ENCODE data around the gene COL4A1. TPM values are rescaled to one million over a fixed set of nuclear protein-coding genes. Genes with fewer than 3 reads are reported as not detected.
A peak's percentile ranks its signal among the peaks of the same experiment; 100 is the strongest.

The COL4A1 gene
- total RNA-seq, 1 donor from 2014 or later = 5,210 TPM

- peaks cover 94% of the 10 kb centered on the region for H3K4me1 Mint-ChIP-seq (ENCODE audit: low read depth)
- DNase-seq (ENCODE audit: low spot score) = no peak
Observed at GRCh38 chr13:110276553-110276950, 30.4 kb downstream of the COL4A1 start.

GRCh38 chr13:110275931-110276552 lies 30.9 kb downstream of the COL4A1 start:
- no peaks in the 10 kb centered on the region for H3K9me3 Mint-ChIP-seq (ENCODE audit: low read depth)
- DNase-seq (ENCODE audit: low spot score) = no peak
- no peak overlapping the region for H3K4me3 Mint-ChIP-seq (ENCODE audit: unreplicated experiment)
- H3K27ac Mint-ChIP-seq (ENCODE audit: unreplicated experiment) = peak overlapping the region; percentile 43
- no peaks in the 10 kb centered on the region for H3K27me3 Mint-ChIP-seq (ENCODE audit: low read depth)
- H3K4me1 Mint-ChIP-seq (ENCODE audit: low read depth) = peaks cover 94% of the 10 kb centered on the region
- TF ChIP-seq CTCF (IDR thresholded peaks at IDR 0.05) = no peak
- H3K36me3 Mint-ChIP-seq (ENCODE audit: low read depth) = peaks cover 26% of the 10 kb centered on the region

More at GRCh38 chr13:110276553-110276950, 30.4 kb downstream of the COL4A1 start:
- peaks cover 24% of the 10 kb centered on the region for H3K36me3 Mint-ChIP-seq (ENCODE audit: low read depth)
- no peak for TF ChIP-seq CTCF (IDR thresholded peaks at IDR 0.05)
- H3K27me3 Mint-ChIP-seq (ENCODE audit: low read depth) = no peaks in the 10 kb centered on the region
- no peaks in the 10 kb centered on the region for H3K9me3 Mint-ChIP-seq (ENCODE audit: low read depth)
- peak overlapping the region; percentile 43 for H3K27ac Mint-ChIP-seq (ENCODE audit: unreplicated experiment)
- no peak overlapping the region for H3K4me3 Mint-ChIP-seq (ENCODE audit: unreplicated experiment)

GRCh38 chr13:110274687-110275086 lies 32.3 kb downstream of the COL4A1 start:
- no peak overlapping the region for H3K4me3 Mint-ChIP-seq (ENCODE audit: unreplicated experiment)
- H3K27ac Mint-ChIP-seq (ENCODE audit: unreplicated experiment) = peak overlapping the region; percentile 72
- peaks cover 94% of the 10 kb centered on the region for H3K4me1 Mint-ChIP-seq (ENCODE audit: low read depth)

GRCh38 chr13:110273254-110273653 lies 33.7 kb downstream of the COL4A1 start:
- Mint-ChIP-seq H3K4me3 (ENCODE audit: unreplicated experiment) (no peak overlapping the region), H3K9me3 (ENCODE audit: low read depth) (no peaks in the 10 kb centered on the region), H3K27me3 (ENCODE audit: low read depth) (no peaks in the 10 kb centered on the region), H3K36me3 (ENCODE audit: low read depth) (peaks cover 24% of the 10 kb centered on the region), H3K27ac (ENCODE audit: unreplicated experiment) (peak overlapping the region; percentile 74), H3K4me1 (ENCODE audit: low read depth) (peaks cover 90% of the 10 kb centered on the region)
- no peak for DNase-seq (ENCODE audit: low spot score)
- TF ChIP-seq CTCF (IDR thresholded peaks at IDR 0.05) = no peak

More at GRCh38 chr13:110274687-110275086, 32.3 kb downstream of the COL4A1 start:
- no peaks in the 10 kb centered on the region for H3K27me3 Mint-ChIP-seq (ENCODE audit: low read depth)
- H3K9me3 Mint-ChIP-seq (ENCODE audit: low read depth) = no peaks in the 10 kb centered on the region
- no peak for DNase-seq (ENCODE audit: low spot score)
- TF ChIP-seq CTCF (IDR thresholded peaks at IDR 0.05) = peak; percentile 66
- peaks cover 28% of the 10 kb centered on the region for H3K36me3 Mint-ChIP-seq (ENCODE audit: low read depth)

GRCh38 chr13:110272651-110273050 lies 34.3 kb downstream of the COL4A1 start:
- Mint-ChIP-seq H3K36me3 (ENCODE audit: low read depth) (peaks cover 24% of the 10 kb centered on the region), H3K9me3 (ENCODE audit: low read depth) (no peaks in the 10 kb centered on the region), H3K27ac (ENCODE audit: unreplicated experiment) (peak overlapping the region; percentile 74), H3K4me3 (ENCODE audit: unreplicated experiment) (no peak overlapping the region), H3K4me1 (ENCODE audit: low read depth) (peaks cover 88% of the 10 kb centered on the region), H3K27me3 (ENCODE audit: low read depth) (no peaks in the 10 kb centered on the region)
- DNase-seq (ENCODE audit: low spot score) = no peak
- TF ChIP-seq CTCF (IDR thresholded peaks at IDR 0.05) = no peak

All from chondrocyte (in vitro differentiated cells).